Left lung (tissue), 10 donors: ENCODE data around the gene MARK2. TPM values are rescaled to one million over a fixed set of nuclear protein-coding genes. Genes with fewer than 3 reads are reported as not detected.

Experiments used
- ATAC-seq: fragments of 200-7000 bp; cut with Tn5 transposase; one replicate; pipeline ENCODE4 v1.9.1; 2020; ENCODE audit warnings: moderate library complexity
- DNase-seq, 4 donors: peaks; one replicate each; pipeline ENCODE4 v3.0.0-alpha.2; 2013 to 2020
- H3K27ac ChIP-seq, 2 donors: fragments of 200-600 bp; sonication (generic) in 1 of 2; one replicate each; pipeline versions ENCODE4 v1.5.0 to v1.8.0; 2020 to 2021
- H3K27me3 ChIP-seq, 2 donors: fragments of 200-600 bp; sonication (generic) in 1 of 2; one replicate each; pipeline versions ENCODE4 v1.5.0 to v1.8.0; 2020 to 2021
- H3K36me3 ChIP-seq, 2 donors: fragments of 200-600 bp; sonication (generic) in 1 of 2; one replicate each; pipeline versions ENCODE4 v1.5.0 to v1.8.0; 2020 to 2021
- H3K4me1 ChIP-seq, 2 donors: fragments of 200-600 bp; one replicate each; pipeline ENCODE4 v1.8.0; 2021
- H3K4me3 ChIP-seq, 2 donors: fragments of 200-600 bp; sonication (generic) in 1 of 2; one replicate each; pipeline versions ENCODE4 v1.5.0 to v1.8.0; 2020 to 2021; ENCODE audit warnings: mild to moderate bottlenecking in 1 of 2
- H3K9me3 ChIP-seq, 2 donors: fragments of 200-600 bp; sonication (generic) in 1 of 2; one replicate each; pipeline versions ENCODE4 v1.5.0 to v1.8.0; 2020 to 2021
- intact Hi-C, 2 donors: fragments of 100-400 bp; cut with DNase I; formaldehyde crosslinking; loops; one replicate each; pipeline versions ENCODE4 v1.11.2 to v1.14.2; 2022
- polyA plus RNA-seq, 6 donors: library from polyadenylated mRNA; unstranded; fragments of 120-200 nt; gene quantifications; one replicate each; pipeline ENCODE4 v1.2.1, GENCODE V29; 2013; ENCODE audit not compliant: insufficient read length in 6 of 6
- total RNA-seq, 2 donors: library from RNA; stranded (reverse); fragmentation: NEBNext Ultra II Directional; extraction: Animal tissue kit (Norgen Biotek cat#: 25700); gene quantifications; one replicate each; pipeline ENCODE4 v1.2.1, GENCODE V29; 2021
- TF ChIP-seq, protein P1 (sequence below), 2 donors: fragments of 200-600 bp; sonication (generic) in 1 of 2; IDR thresholded peaks; one replicate each; pipeline versions ENCODE4 v1.5.0 to v1.8.0; 2021; ENCODE audit warnings: antibody characterized with exemption in 2 of 2
- donor health status: DM: no; HTN: yes; CAD: no.
- donor health status: DM: no; HTN: no; CAD: no.

Gene MARK2
- total and polyA plus RNA-seq, 8 donors, result 29.0 to 45.5 (median 33.6) TPM

DNA sequence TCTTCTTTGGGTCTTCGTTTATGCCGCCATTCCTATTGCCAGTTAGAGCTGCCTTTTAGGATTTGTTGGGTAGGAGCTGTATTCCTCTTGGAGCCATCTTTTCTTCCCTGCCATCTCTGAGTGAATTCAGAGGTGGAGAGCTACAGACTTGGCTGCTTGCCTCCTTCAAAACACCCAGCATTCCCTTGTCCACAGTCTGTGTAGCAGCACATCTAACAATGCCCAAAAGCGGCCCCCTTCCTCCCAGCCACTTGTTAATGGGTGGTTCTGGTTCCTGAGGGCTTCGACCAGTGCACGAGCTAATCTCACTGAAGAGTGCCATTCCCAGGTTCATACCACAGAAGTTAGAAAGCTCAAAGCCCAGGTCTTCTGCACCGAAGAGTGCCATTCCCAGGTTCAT lies 37.7 kb downstream of the MARK2 start:
- DNase-seq (no peak), ATAC-seq (no peak)
- TF ChIP-seq, protein P1, sequence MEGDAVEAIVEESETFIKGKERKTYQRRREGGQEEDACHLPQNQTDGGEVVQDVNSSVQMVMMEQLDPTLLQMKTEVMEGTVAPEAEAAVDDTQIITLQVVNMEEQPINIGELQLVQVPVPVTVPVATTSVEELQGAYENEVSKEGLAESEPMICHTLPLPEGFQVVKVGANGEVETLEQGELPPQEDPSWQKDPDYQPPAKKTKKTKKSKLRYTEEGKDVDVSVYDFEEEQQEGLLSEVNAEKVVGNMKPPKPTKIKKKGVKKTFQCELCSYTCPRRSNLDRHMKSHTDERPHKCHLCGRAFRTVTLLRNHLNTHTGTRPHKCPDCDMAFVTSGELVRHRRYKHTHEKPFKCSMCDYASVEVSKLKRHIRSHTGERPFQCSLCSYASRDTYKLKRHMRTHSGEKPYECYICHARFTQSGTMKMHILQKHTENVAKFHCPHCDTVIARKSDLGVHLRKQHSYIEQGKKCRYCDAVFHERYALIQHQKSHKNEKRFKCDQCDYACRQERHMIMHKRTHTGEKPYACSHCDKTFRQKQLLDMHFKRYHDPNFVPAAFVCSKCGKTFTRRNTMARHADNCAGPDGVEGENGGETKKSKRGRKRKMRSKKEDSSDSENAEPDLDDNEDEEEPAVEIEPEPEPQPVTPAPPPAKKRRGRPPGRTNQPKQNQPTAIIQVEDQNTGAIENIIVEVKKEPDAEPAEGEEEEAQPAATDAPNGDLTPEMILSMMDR (IDR thresholded peaks at IDR 0.05), result no peak
- Histone ChIP-seq H3K9me3 (no peaks in the 10 kb centered on the region), H3K27me3 (no peaks in the 10 kb centered on the region), H3K4me1 (peaks cover 37 to 68% of the 10 kb centered on the region in 2 donors), H3K4me3 (no peak overlapping the region), H3K27ac (no peak overlapping the region), H3K36me3 (peaks cover 0 to 6% of the 10 kb centered on the region in 2 donors)
- intact Hi-C loops, result no loop called here

DNA sequence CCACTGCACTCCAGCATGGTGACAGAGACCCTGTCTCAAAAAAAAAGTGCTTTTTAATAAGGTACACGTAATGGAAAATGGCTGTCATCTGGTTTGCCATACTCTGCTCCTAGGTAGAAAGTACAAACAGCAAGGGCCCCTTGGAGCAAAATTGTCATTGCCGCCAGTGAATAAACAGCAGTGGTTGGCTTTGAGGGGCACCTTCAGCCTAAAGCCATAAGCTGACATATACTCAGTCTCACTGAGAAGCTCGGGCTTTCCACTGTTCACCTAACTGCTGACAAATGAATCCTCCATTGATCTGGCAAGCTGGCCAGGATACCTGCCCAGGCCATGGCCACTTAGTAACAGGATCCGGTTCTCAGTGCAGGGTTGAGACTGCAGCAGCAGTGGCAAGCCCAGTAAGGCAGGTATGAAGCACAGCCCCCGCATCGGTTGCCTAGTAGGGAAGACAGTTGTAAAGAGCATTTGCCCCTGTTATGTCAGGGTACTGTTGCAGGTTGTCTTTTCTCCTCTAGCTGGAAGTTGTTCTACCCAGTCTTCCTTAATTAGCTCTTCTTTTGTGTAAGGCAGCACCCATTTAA lies 38.8 kb downstream of the MARK2 start:
- peaks cover 0 to 6% of the 10 kb centered on the region in 2 donors for H3K36me3 ChIP-seq
- intact Hi-C loops, result no loop called here

DNA sequence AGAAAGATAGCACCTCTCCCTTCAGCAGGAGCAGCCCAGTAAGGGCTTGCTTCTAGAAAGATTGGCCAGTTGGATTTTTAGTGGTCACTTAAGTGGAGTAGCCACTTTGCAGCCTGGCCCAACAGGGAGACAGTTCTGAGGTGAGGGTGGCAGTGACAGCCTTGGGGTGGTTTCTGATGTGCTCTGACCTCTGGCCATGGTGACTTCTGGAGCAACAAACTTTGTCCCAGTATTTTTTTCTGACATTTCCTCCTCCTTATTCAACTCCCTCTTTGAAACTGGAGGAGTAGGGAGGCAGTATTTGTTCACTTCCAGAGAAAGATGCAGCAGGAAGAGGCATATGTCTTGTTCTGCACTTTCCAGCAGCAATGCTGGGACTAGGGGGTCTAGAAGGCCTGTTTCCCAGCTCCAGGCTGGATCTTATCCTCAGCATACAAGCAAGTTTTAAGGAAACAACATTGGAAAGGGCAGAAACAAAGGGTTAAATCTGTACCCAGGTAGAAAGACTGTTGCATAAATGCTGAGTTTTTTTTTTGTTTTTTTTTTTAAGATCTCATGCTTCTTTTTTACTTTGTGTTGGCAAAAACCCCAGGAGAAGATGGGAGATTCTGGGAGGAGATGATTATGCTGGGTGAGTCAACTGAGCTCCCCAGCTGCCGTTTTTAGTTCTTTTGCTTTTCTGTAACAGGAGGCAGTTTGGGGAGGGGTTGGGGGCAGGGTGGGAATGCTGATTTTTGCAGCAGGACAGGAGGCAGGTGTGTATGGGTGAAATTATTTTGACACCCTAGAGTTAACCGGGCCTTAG lies 40.9 kb downstream of the MARK2 start:
- H3K4me1 ChIP-seq, result peaks cover 20 to 64% of the 10 kb centered on the region in 2 donors
- TF ChIP-seq, protein P1 (IDR thresholded peaks at IDR 0.05), result no peak
- H3K27me3 ChIP-seq, result no peaks in the 10 kb centered on the region
- intact Hi-C loops, result no loop called here
- H3K36me3 ChIP-seq, result peaks cover 0 to 6% of the 10 kb centered on the region in 2 donors
- peak overlapping the region in 1 of 2 donors; percentile 11 for H3K27ac ChIP-seq
- no peaks in the 10 kb centered on the region for H3K9me3 ChIP-seq
- ATAC-seq (no peak), DNase-seq (no peak)
- H3K4me3 ChIP-seq, result no peak overlapping the region

More for the DNA sequence above, 38.8 kb downstream of the MARK2 start:
- Histone ChIP-seq H3K9me3 (no peaks in the 10 kb centered on the region), H3K27ac (no peak overlapping the region), H3K27me3 (no peaks in the 10 kb centered on the region), H3K4me3 (no peak overlapping the region), H3K4me1 (peaks cover 29 to 64% of the 10 kb centered on the region in 2 donors)
- DNase-seq (no peak), ATAC-seq (no peak)
- TF ChIP-seq, protein P1 (IDR thresholded peaks at IDR 0.05), result no peak

DNA sequence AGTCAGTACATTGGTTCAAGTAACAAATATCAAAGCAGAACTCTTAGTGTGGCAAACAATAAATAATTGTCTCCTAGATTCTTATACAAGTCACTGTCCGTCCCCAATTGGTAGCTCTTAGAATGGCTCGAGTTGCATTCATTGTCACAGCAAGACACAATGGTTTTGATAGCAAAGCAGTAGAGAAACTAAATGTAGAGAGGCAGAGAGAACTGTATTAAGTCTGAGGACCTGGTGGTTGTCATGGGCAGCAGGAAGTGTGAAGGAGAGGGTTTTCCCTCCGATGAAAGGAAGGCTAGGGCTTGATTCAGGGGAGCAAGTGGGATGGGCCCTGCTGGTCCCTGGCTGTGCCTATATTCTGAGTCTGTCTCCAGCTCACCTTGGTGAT lies 41.5 kb downstream of the MARK2 start:
- TF ChIP-seq, protein P1 (IDR thresholded peaks at IDR 0.05), result no peak
- ATAC-seq, result no peak
- Histone ChIP-seq H3K27ac (peak overlapping the region in 1 of 2 donors; percentile 11), H3K27me3 (no peaks in the 10 kb centered on the region), H3K4me1 (peaks cover 20 to 64% of the 10 kb centered on the region in 2 donors), H3K36me3 (peaks cover 0 to 6% of the 10 kb centered on the region in 2 donors), H3K4me3 (no peak overlapping the region), H3K9me3 (no peaks in the 10 kb centered on the region)
- no peak for DNase-seq
- intact Hi-C loops, result no loop called here

DNA sequence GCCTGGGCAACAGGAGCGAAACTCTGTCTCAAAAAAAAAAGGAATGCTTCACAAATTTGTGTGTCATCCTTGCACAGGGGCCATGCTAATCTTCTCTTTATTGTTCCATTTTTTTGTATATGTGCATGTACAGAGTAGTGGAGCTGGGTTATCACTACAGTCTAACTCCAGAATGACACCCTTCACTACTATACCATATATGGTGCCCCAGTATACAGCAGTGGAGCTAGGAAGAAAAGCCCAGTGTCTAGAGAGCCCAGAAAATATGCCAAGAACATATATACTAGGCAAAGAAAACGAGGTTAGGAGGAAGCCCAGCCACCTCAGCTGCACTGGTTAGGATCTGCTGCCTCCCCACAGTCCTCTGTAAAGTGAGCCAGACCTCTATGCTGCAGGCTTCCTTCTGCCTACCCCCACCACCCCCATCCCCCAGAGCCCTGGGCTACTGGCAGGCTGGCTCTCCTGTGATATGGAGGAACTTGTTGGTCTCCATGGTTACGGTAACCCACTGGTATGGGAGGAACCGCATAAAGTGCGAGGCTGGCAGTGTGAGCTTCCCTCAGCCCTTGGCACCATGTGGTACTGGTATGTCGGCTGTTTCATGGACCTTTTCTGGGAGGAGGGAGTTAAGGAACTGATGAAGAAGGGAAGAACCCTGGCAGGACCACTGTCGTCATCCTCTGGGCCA lies 43.8 kb downstream of the MARK2 start:
- TF ChIP-seq, protein P1 (IDR thresholded peaks at IDR 0.05), result no peak
- H3K4me1 ChIP-seq, result peaks cover 27 to 76% of the 10 kb centered on the region in 2 donors
- DNase-seq (peak in 2 of 4 donors; percentile 65 to 82), ATAC-seq (peak; percentile 62)
- H3K9me3 ChIP-seq, result no peaks in the 10 kb centered on the region
- intact Hi-C loops, result no loop called here
- H3K36me3 ChIP-seq, result peaks cover 0 to 6% of the 10 kb centered on the region in 2 donors
- no peak overlapping the region for H3K4me3 ChIP-seq
- peak overlapping the region in 1 of 2 donors; percentile 63 for H3K27ac ChIP-seq
- no peaks in the 10 kb centered on the region for H3K27me3 ChIP-seq
